Transverse colon (tissue), 4 donors: ENCODE results near the gene CTSL. TPM values are rescaled to one million over a fixed set of nuclear protein-coding genes. Genes with fewer than 3 reads are reported as not detected.

Source experiments
- DNase-seq: peaks from one replicate; pipeline ENCODE4 v3.0.0-alpha.2; 2019
- H3K27ac ChIP-seq, 4 donors: fragments of 200-600 bp; sonication (generic); 2 replicates each; pipeline ENCODE4 v1.5.1; 2016 to 2018; ENCODE audit warnings: inconsistent platforms in 4 of 4
- H3K27me3 ChIP-seq: fragments of 200-600 bp; sonication (generic); 2 replicates; pipeline ENCODE4 v1.5.1; 2017; ENCODE audit warnings: inconsistent platforms
- H3K36me3 ChIP-seq, 4 donors: fragments of 200-600 bp; sonication (generic); 2 replicates each; pipeline ENCODE4 v1.5.1; 2017 to 2019; ENCODE audit warnings: inconsistent platforms in 4 of 4
- H3K4me1 ChIP-seq, 4 donors: fragments of 200-600 bp; sonication (generic); 2 replicates each; pipeline ENCODE4 v1.5.1; 2017 to 2020; ENCODE audit warnings: inconsistent platforms in 4 of 4
- H3K4me3 ChIP-seq, 4 donors: fragments of 200-600 bp; sonication (generic); 1 replicate in 1 of 4; 2 replicates in 3 of 4; pipeline versions ENCODE4 v1.5.1 to v1.6.1; 2017 to 2019; ENCODE audit warnings: inconsistent platforms in 4 of 4
- H3K9me3 ChIP-seq, 2 donors: fragments of 200-600 bp; sonication (generic); 2 replicates each; pipeline ENCODE4 v1.5.1; 2017 to 2019; ENCODE audit warnings: inconsistent platforms in 2 of 2
- CTCF ChIP-seq, 5 experiments: fragments of 200-600 bp in 3 of 5; fragments of 450-650 bp in 2 of 5; sonication (generic) in 3 of 5; IDR thresholded peaks; 1 replicate in 2 of 5; 2 replicates in 3 of 5; pipeline ENCODE4 v1.5.1; 2016 to 2017; ENCODE audit warnings: antibody characterized with exemption in 5 of 5, inconsistent platforms in 3 of 5, mild to moderate bottlenecking in 2 of 5, moderate library complexity in 1 of 5
- EP300 ChIP-seq: sonication (generic); formaldehyde crosslinking; IDR thresholded peaks from one replicate; pipeline ENCODE4 v1.6.1; 2017; ENCODE audit warnings: antibody characterized with exemption, low read depth
- POLR2A ChIP-seq: fragments of 450-650 bp; IDR thresholded peaks from one replicate; pipeline ENCODE4 v1.6.1; 2016; ENCODE audit warnings: antibody characterized with exemption, mild to moderate bottlenecking, moderate library complexity
- POLR2AphosphoS5 ChIP-seq, 3 donors: sonication (generic); formaldehyde crosslinking; IDR thresholded peaks; one replicate each; pipeline ENCODE4 v1.6.1; 2016; ENCODE audit warnings: antibody characterized with exemption in 3 of 3
- WGBS, 2 donors: methylation state at CpG; one replicate each; pipeline ENCODE4 v1.1.5; 2018; ENCODE audit warnings: low coverage in 1 of 2; 5-methylcytosine and 5-hydroxymethylcytosine counted together
- in situ Hi-C, 4 donors: fragments of 200-750 bp; cut with MboI; loops; one replicate each; pipeline versions ENCODE4 v1.15.0 to v1.15.1; 2017; ENCODE audit warnings: low sequenced_read_pairs in 3 of 4, low pct_ligation_motif_present in 1 of 4, low pct_unique_long_range_greater_than_20kb in 1 of 4
- intact Hi-C: fragments of 100-400 bp; cut with DNase I; formaldehyde crosslinking; loops from one replicate; pipeline ENCODE4 v1.15.1; 2023; ENCODE audit warnings: low total_unique reads
- total RNA-seq, 4 donors: library from RNA; depleted of rRNA; stranded (reverse); fragments of >200 nt; gene quantifications; one replicate each; pipeline ENCODE4 v1.1.0, GENCODE V29; 2016

The CTSL gene
- total RNA-seq, 4 donors from 2014 or later, result 26.7 to 108 (median 66.6) TPM

GRCh38 chr9:87678650-87679355 lies 47.1 kb upstream of the CTSL start:
- Histone ChIP-seq H3K27me3 (no peaks in the 10 kb centered on the region), H3K4me1 (peaks cover 0 to 5% (median 0%) of the 10 kb centered on the region in 4 donors), H3K27ac (no peak overlapping the region), H3K4me3 (no peak overlapping the region), H3K36me3 (no peaks in the 10 kb centered on the region), H3K9me3 (no peaks in the 10 kb centered on the region)
- intact Hi-C loops, result no loop called here
- WGBS, 2 donors, result 33 to 55% methylated on average over 2 to 9 of the region's 9 CpGs
- peak; percentile 57 for DNase-seq
- in situ Hi-C loops, result loop anchor here (5.0 to 25.0 kb wide), 6 partner anchors 133 to 1333 kb away; partner anchors contain the start of gene S1PR3 (in 1 of the 4)
- TF ChIP-seq POLR2AphosphoS5 (IDR thresholded peaks at IDR 0.05), result no peak
- no peak for TF ChIP-seq EP300
- TF ChIP-seq POLR2A, result no peak
- TF ChIP-seq CTCF (IDR thresholded peaks at IDR 0.05), result peak; percentile 74 to 80 (median 77)

DNA sequence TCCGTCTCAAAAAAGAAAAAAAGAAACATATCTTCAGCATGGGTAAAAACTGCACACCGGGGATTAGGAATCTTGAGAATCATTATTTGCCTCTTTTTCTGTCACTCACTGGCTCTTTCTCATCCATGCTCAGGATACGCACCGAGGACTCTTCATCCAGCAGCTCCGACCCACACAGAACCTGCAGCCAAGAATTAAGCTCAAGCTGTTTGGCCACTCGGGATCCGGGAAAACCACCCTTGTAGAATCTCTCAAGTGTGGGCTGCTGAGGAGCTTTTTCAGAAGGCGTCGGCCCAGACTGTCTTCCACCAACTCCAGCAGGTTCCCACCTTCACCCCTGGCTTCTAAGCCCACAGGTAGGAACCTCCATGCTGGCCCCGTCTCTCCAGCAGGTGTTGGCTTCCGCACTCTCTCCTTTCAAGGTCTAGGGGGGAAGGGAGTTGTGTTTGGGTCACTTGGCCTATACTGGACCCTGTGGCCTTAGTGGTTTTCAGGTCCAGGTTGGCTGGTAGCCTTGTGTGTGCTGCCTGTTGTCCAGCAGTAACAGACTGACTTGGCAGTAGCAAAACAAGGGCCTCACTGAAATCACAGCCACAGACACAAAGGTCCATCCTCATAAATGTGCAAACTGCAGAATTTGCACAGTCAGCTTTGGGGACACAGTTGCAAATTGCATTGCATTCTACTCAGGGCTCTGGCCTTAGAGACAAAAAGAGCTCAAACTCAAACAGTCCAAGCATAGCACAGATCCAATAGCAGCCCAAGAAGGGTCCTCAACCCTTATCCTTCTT lies 44.5 kb upstream of the CTSL start:
- in situ Hi-C loops (loop anchor here in 3 of 4 donors (10.0 to 25.0 kb wide), 5 partner anchors 133 to 1331 kb away; partner anchors contain the start of gene S1PR3 (in 1 of the 3)), intact Hi-C loops (loop anchor here (5.0 to 10.0 kb wide), 2 partner anchors 131 to 363 kb away; no protein-coding TSS in a partner anchor)
- no peak for TF ChIP-seq CTCF (IDR thresholded peaks at IDR 0.05)
- TF ChIP-seq EP300, result no peak
- TF ChIP-seq POLR2AphosphoS5 (IDR thresholded peaks at IDR 0.05), result no peak
- TF ChIP-seq POLR2A, result no peak
- no peaks in the 10 kb centered on the region for H3K27me3 ChIP-seq
- H3K9me3 ChIP-seq, result no peaks in the 10 kb centered on the region
- H3K27ac ChIP-seq, result no peak overlapping the region
- H3K4me1 ChIP-seq, result peaks cover 0 to 22% (median 4%) of the 10 kb centered on the region in 4 donors
- H3K4me3 ChIP-seq, result no peak overlapping the region
- H3K36me3 ChIP-seq, result no peaks in the 10 kb centered on the region
- no peak for DNase-seq
- WGBS, 2 donors, result 90 to 100% methylated on average over 2 to 11 of the region's 11 CpGs

- Histone ChIP-seq H3K27ac (no peak overlapping the region), H3K36me3 (no peaks in the 10 kb centered on the region), H3K9me3 (no peaks in the 10 kb centered on the region), H3K4me3 (no peak overlapping the region), H3K4me1 (peaks cover 0 to 17% (median 4%) of the 10 kb centered on the region in 4 donors), H3K27me3 (no peaks in the 10 kb centered on the region)
- intact Hi-C loops (loop anchor here (5.0 to 10.0 kb wide), 2 partner anchors 130 to 363 kb away; no protein-coding TSS in a partner anchor), in situ Hi-C loops (loop anchor here in 3 of 4 donors (10.0 to 25.0 kb wide), 5 partner anchors 133 to 1330 kb away; partner anchors contain the start of gene S1PR3 (in 1 of the 3))
- WGBS, 2 donors, result 66% methylated on average over 4 of the region's 4 CpGs; no CpG with 5 or more reads in 1 of the 2 donors
- TF ChIP-seq CTCF (IDR thresholded peaks at IDR 0.05) (no peak), POLR2A (no peak), EP300 (no peak), POLR2AphosphoS5 (IDR thresholded peaks at IDR 0.05) (no peak)
- DNase-seq, result no peak
These were observed 43.8 kb upstream of the CTSL start for GRCh38 chr9:87682085-87682484.

GRCh38 chr9:87682618-87683017 lies 43.3 kb upstream of the CTSL start:
- in situ Hi-C loops, result loop anchor here in 3 of 4 donors (10.0 to 25.0 kb wide), 5 partner anchors 132 to 1330 kb away; partner anchors contain the start of gene S1PR3 (in 1 of the 3)
- H3K4me1 ChIP-seq, result peaks cover 0 to 17% (median 4%) of the 10 kb centered on the region in 4 donors
- WGBS, 2 donors, result 51 to 59% methylated on average over 3 to 4 of the region's 4 CpGs

More at GRCh38 chr9:87682618-87683017, 43.3 kb upstream of the CTSL start:
- Histone ChIP-seq H3K9me3 (no peaks in the 10 kb centered on the region), H3K27me3 (no peaks in the 10 kb centered on the region), H3K27ac (no peak overlapping the region), H3K36me3 (no peaks in the 10 kb centered on the region), H3K4me3 (no peak overlapping the region)
- TF ChIP-seq EP300 (no peak), POLR2A (no peak), POLR2AphosphoS5 (IDR thresholded peaks at IDR 0.05) (no peak), CTCF (IDR thresholded peaks at IDR 0.05) (no peak)
- DNase-seq, result no peak
- intact Hi-C loops, result loop anchor here (5.0 to 10.0 kb wide), 2 partner anchors 130 to 362 kb away; no protein-coding TSS in a partner anchor
